AG10803 (cell line): ENCODE results near the gene ROR2.
"Not testable (repeated sequence)": the region's sequence is repeated elsewhere in the genome, so short reads cannot be mapped to it uniquely, and the experiment has no call there.

ENCODE experiments used
- DNase-seq: peaks from one replicate; pipeline ENCODE4 v3.0.0; 2010; ENCODE audit warnings: low read depth
- H3K4me3 ChIP-seq: 2 replicates; pipeline ENCODE4 v1.5.1; 2011; ENCODE audit warnings: mild to moderate bottlenecking, low read length, control low read depth
- TF ChIP-seq, protein P1 (sequence below): conservative IDR thresholded peaks from 2 replicates; pipeline ENCODE4 v1.5.1; 2011; ENCODE audit warnings: mild to moderate bottlenecking, low read length, control low read depth, inconsistent platforms

Gene ROR2

DNA sequence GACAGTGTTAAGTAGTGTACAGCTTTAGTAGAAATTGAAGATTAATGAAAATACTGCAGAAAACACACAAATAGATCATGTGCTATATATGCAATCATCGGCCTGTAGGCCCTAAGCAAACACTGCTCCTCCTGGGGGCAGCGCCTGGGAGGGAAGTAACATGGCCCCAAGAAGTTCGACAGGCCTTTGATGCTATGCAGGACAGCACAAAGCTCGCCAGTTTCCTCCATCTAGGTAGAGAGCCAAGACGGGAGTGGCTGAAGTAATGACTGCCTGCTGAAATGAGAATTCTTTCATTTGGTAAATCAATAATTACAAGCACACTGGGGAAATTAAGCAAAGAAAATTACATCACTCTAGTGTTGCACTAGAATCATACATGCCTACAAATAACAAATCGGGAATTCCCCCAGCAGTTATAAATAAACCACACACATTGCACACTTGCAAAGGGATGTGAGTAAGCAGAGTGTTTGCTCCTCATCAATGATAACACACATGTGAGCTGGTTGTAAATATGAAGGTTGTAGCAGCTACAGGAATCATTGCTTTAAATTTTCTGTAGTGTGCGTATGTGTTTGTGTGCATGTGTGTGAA is 306.4 kb downstream of the ROR2 start:
- no peak overlapping the region for H3K4me3 ChIP-seq
- DNase-seq: peak; percentile 1
- TF ChIP-seq, protein P1, sequence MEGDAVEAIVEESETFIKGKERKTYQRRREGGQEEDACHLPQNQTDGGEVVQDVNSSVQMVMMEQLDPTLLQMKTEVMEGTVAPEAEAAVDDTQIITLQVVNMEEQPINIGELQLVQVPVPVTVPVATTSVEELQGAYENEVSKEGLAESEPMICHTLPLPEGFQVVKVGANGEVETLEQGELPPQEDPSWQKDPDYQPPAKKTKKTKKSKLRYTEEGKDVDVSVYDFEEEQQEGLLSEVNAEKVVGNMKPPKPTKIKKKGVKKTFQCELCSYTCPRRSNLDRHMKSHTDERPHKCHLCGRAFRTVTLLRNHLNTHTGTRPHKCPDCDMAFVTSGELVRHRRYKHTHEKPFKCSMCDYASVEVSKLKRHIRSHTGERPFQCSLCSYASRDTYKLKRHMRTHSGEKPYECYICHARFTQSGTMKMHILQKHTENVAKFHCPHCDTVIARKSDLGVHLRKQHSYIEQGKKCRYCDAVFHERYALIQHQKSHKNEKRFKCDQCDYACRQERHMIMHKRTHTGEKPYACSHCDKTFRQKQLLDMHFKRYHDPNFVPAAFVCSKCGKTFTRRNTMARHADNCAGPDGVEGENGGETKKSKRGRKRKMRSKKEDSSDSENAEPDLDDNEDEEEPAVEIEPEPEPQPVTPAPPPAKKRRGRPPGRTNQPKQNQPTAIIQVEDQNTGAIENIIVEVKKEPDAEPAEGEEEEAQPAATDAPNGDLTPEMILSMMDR: no peak

- no peak for DNase-seq
- TF ChIP-seq, protein P1: no peak
- no peak overlapping the region for H3K4me3 ChIP-seq
Measured at GRCh38 chr9:91642771-91643170, 307.3 kb downstream of the ROR2 start.

- DNase-seq: no peak
- no peak overlapping the region for H3K4me3 ChIP-seq
- TF ChIP-seq, protein P1: no peak
Measured at GRCh38 chr9:91640428-91640827, 309.6 kb downstream of the ROR2 start.

- TF ChIP-seq, protein P1: no peak
- no peak for DNase-seq
Measured at GRCh38 chr9:91639054-91639453, 311.0 kb downstream of the ROR2 start.

DNA sequence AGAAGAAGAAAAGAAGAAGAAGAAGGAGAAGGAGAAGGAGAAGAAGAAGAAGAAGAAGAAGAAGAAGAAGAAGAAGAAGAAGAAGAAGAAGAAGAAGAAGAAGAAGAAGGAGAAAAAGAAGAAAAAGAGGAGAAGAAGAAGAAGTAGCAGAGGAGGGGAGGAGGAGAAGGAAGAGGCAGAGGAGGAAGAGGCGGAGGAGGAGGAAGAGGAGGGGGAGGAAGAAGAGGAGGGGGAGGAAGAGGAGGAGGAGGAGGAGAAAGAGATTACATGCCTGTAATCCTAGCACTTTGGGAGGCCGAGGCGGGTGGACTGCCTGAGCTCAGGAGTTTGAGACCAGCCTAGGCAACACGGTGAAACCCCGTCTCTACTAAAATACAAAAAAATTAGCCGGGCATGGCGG is 315.2 kb downstream of the ROR2 start:
- not testable (repeated sequence) for DNase-seq, H3K4me3 ChIP-seq

More at GRCh38 chr9:91639054-91639453, 311.0 kb downstream of the ROR2 start:
- no peak overlapping the region for H3K4me3 ChIP-seq

DNA sequence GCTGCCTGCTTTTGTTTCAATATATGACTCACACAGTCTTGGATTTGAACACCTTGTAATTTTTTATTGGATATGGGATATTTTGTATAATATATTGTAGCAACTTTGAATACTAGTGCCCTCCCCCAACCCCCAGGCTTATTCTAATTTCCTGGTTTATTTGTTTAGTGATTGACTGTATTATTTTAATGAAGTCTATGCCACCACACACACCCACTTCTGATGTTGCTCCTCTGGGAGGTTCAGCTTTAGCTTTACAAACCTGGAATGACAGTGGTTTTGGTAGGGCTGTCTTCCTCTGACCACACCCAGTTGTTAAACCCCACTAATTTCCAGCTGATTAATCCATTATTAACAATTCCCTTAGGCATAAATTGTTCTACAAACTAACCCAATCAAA is 320.3 kb downstream of the ROR2 start:
- no peak overlapping the region for H3K4me3 ChIP-seq
- TF ChIP-seq, protein P1: no peak
- no peak for DNase-seq

- no peak for DNase-seq
- no peak overlapping the region for H3K4me3 ChIP-seq
- TF ChIP-seq, protein P1: no peak
Measured at GRCh38 chr9:91628892-91629291, 321.1 kb downstream of the ROR2 start.

DNA sequence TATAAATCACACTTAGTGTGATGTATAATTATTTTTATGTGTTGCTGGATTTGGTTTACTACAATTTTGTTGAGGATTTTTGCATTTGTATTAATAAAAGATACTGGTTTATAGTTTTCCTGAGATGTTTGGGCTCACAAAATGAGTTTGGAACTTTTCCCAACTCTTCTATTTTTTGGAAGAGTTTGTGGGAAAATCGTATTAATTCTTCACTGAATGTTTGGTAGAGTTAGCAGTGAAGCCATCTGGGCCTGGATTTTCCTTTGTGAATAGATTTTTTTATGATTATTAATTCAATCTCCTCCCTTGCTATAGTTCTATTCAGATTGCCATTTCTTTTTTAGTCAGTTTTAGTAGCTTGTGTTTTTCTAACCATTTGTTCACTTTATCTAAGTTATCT is 324.7 kb downstream of the ROR2 start:
- H3K4me3 ChIP-seq: no peak overlapping the region
- no peak for DNase-seq
- TF ChIP-seq, protein P1: no peak
